Measurements from ENCODE around the gene HPF1. TPM values are rescaled to one million over a fixed set of nuclear protein-coding genes. Genes with fewer than 3 reads are reported as not detected.

The HPF1 gene
- total RNA-seq, 1 donor from 2014 or later, result 28.4 TPM

GRCh38 chr4:169682372-169683047 is 75.2 kb downstream of the HPF1 start:
- H3K9me3 Mint-ChIP-seq, result peaks cover 10% of the 10 kb centered on the region

More at GRCh38 chr4:169682372-169683047, 75.2 kb downstream of the HPF1 start:
- TF ChIP-seq CTCF (IDR thresholded peaks at IDR 0.05; ENCODE audit: unreplicated experiment), result no peak
- Mint-ChIP-seq H3K4me1 (no peaks in the 10 kb centered on the region), H3K4me3 (no peak overlapping the region), H3K27ac (no peak overlapping the region), H3K36me3 (peaks cover 36% of the 10 kb centered on the region), H3K27me3 (ENCODE audit: low read depth) (no peaks in the 10 kb centered on the region)
- DNase-seq (ENCODE audit: low spot score in 2 of 2, unreplicated experiment in 2 of 2), result no peak

Other genes with a start within 250 kb of the HPF1 start
- gene NEK1, start 145.4 kb downstream of the HPF1 start, total RNA-seq, result 19.0 to 21.3 TPM (median 20.3 TPM) in 3 replicates
- 57.4 to 59.4 TPM (median 58.3 TPM) in 3 replicates for gene CLCN3, start 137.4 kb downstream of the HPF1 start, total RNA-seq

All from mesothelial cell of epicardium (in vitro differentiated cells).